Stimulated activated CD4-positive, alpha-beta T cell treated with anti-CD3 and anti-CD28 coated beads, Interleukin-4, amount 100 ng/mL, for 24 hours (primary cell): ENCODE measurements around the gene IGF2BP2.
"Not testable (repeated sequence)": the region's sequence is repeated elsewhere in the genome, so short reads cannot be mapped to it uniquely, and the experiment has no call there.

ENCODE experiments used
- DNase-seq: peaks from one replicate; pipeline ENCODE4 v3.0.0-alpha.2; 2020

Gene IGF2BP2

GRCh38 chr3:185797993-185798830, 26.6 kb downstream of the IGF2BP2 start:
- DNase-seq, result no peak

GRCh38 chr3:185797108-185797881, 27.5 kb downstream of the IGF2BP2 start:
- DNase-seq, result no peak

GRCh38 chr3:185796431-185797107, 28.3 kb downstream of the IGF2BP2 start:
- no peak for DNase-seq

- DNase-seq, result no peak
Measured at GRCh38 chr3:185793381-185793780, 31.5 kb downstream of the IGF2BP2 start.

GRCh38 chr3:185792955-185793354, 31.9 kb downstream of the IGF2BP2 start:
- no peak for DNase-seq

GRCh38 chr3:185789891-185790830, 34.7 kb downstream of the IGF2BP2 start:
- no peak for DNase-seq

GRCh38 chr3:185789134-185789533, 35.7 kb downstream of the IGF2BP2 start:
- no peak for DNase-seq

GRCh38 chr3:185788292-185788691, 36.5 kb downstream of the IGF2BP2 start:
- no peak for DNase-seq

- DNase-seq, result no peak
Measured at GRCh38 chr3:185786956-185787877, 37.6 kb downstream of the IGF2BP2 start.

- DNase-seq, result not testable (repeated sequence)
Measured at GRCh38 chr3:185786258-185786657, 38.6 kb downstream of the IGF2BP2 start.

- no peak for DNase-seq
Measured at GRCh38 chr3:185784317-185784716, 40.5 kb downstream of the IGF2BP2 start.

- no peak for DNase-seq
Measured at GRCh38 chr3:185781759-185782158, 43.1 kb downstream of the IGF2BP2 start.

- DNase-seq, result no peak
Measured at GRCh38 chr3:185779461-185779860, 45.4 kb downstream of the IGF2BP2 start.

- DNase-seq, result no peak
Measured at GRCh38 chr3:185778821-185779220, 46.0 kb downstream of the IGF2BP2 start.

- no peak for DNase-seq
Measured at GRCh38 chr3:185778094-185778493, 46.7 kb downstream of the IGF2BP2 start.

GRCh38 chr3:185770109-185770508, 54.7 kb downstream of the IGF2BP2 start:
- no peak for DNase-seq

GRCh38 chr3:185768578-185768982, 56.3 kb downstream of the IGF2BP2 start:
- peak; percentile 66 for DNase-seq

- no peak for DNase-seq
Measured at GRCh38 chr3:185767002-185767688, 57.7 kb downstream of the IGF2BP2 start.

GRCh38 chr3:185766329-185767001, 58.4 kb downstream of the IGF2BP2 start:
- no peak for DNase-seq

- DNase-seq, result no peak
Measured at GRCh38 chr3:185764980-185765370, 59.9 kb downstream of the IGF2BP2 start.
